Kidney (tissue), 14 donors: ENCODE measurements around the gene ZNF518A. TPM values are rescaled to one million over a fixed set of nuclear protein-coding genes. Genes with fewer than 3 reads are reported as not detected.

Experiments used
- DNase-seq, 5 donors: peaks; one replicate each; pipeline ENCODE4 v3.0.0-alpha.2; 2013 to 2020
- FAIRE-seq: peaks from 2 replicates; lab custom pipeline; 2012; peaks lifted over from hg19 to GRCh38; lab: Jason Lieb, UNC
- H3K27ac ChIP-seq, 2 donors: one replicate each; pipeline ENCODE4 v1.7.0; 2013; ENCODE audit warnings: low read depth in 2 of 2, low read length in 2 of 2, inconsistent platforms in 1 of 2
- H3K27me3 ChIP-seq: one replicate; pipeline ENCODE4 v1.7.1; 2013; ENCODE audit warnings: low read length, inconsistent platforms; ENCODE audit not compliant: control insufficient read depth, insufficient read depth
- H3K36me3 ChIP-seq, 3 donors: one replicate each; pipeline versions ENCODE4 v1.7.0 to v1.7.1; 2013; ENCODE audit warnings: low read length in 3 of 3, control low read depth in 1 of 3, inconsistent platforms in 1 of 3; ENCODE audit not compliant: insufficient read depth in 3 of 3, control insufficient read depth in 2 of 3
- H3K4me1 ChIP-seq, 3 donors: one replicate each; pipeline versions ENCODE4 v1.7.0 to v1.7.1; 2013; ENCODE audit warnings: low read length in 3 of 3, inconsistent platforms in 1 of 3, low read depth in 1 of 3; ENCODE audit not compliant: control insufficient read depth in 2 of 3, insufficient read depth in 2 of 3
- H3K4me3 ChIP-seq, 3 donors: one replicate each; pipeline versions ENCODE4 v1.7.0 to v1.8.1; 2013; ENCODE audit warnings: low read length in 3 of 3, control low read depth in 1 of 3, inconsistent platforms in 1 of 3
- H3K9ac ChIP-seq, 3 donors: one replicate each; pipeline versions ENCODE4 v1.7.0 to v1.7.1; 2013; ENCODE audit warnings: low read length in 3 of 3, control low read depth in 1 of 3, inconsistent platforms in 1 of 3
- H3K9me3 ChIP-seq, 3 donors: one replicate each; pipeline versions ENCODE4 v1.7.0 to v1.7.1; 2013; ENCODE audit warnings: low read length in 3 of 3, control low read depth in 1 of 3, inconsistent platforms in 1 of 3; ENCODE audit not compliant: control insufficient read depth in 2 of 3, insufficient read depth in 1 of 3
- CTCF ChIP-seq: IDR thresholded peaks from 3 replicates; pipeline ENCODE4 v1.5.1; 2012; ENCODE audit warnings: mild to moderate bottlenecking, moderate library complexity, borderline replicate concordance; ENCODE audit not compliant: insufficient read depth; ENCODE audit errors: extremely low read depth
- intact Hi-C: fragments of 100-400 bp; cut with DNase I; formaldehyde crosslinking; loops from one replicate; pipeline ENCODE4 v1.11.1; 2022
- polyA plus RNA-seq: library from polyadenylated mRNA; stranded (reverse); fragments of 350-450 nt; fragmentation: Illumina TruSeq; extraction: RNeasy Lipid Tissue Mini Kit (QIAGEN cat#74804); gene quantifications from one replicate; pipeline ENCODE4 v1.2.3, GENCODE V29; 2014; ENCODE audit warnings: low read depth, low replicate concordance; ENCODE audit not compliant: insufficient read depth
- total RNA-seq: library from RNA; stranded (reverse); fragmentation: NEBNext Ultra II Directional; extraction: Animal tissue kit (Norgen Biotek cat#: 25700); gene quantifications from one replicate; pipeline ENCODE4 v1.2.1, GENCODE V29; 2021
- donor health status: control.
- donor health status: control.
- donor health status: control.
- donor health status: control.
- donor health status: control.
- donor health status: DM: yes; HTN: yes; CAD: no.
- donor health status: Normal renal cell carcinoma (clear cell type).

The ZNF518A gene
- total and polyA plus RNA-seq, 2 donors from 2014 or later = 4.8 to 29.4 TPM

GRCh38 chr10:96170230-96170629, 40.1 kb downstream of the ZNF518A start:
- H3K27ac ChIP-seq = no peak overlapping the region
- H3K36me3 ChIP-seq = no peaks in the 10 kb centered on the region
- intact Hi-C loops = no loop called here
- H3K27me3 ChIP-seq = no peaks in the 10 kb centered on the region
- no peak for FAIRE-seq
- TF ChIP-seq CTCF = no peak
- DNase-seq = peak in 1 of 5 donors; percentile 2
- H3K9ac ChIP-seq = no peak overlapping the region
- no peak overlapping the region for H3K4me3 ChIP-seq
- H3K9me3 ChIP-seq = peaks cover 0 to 17% (median 4%) of the 10 kb centered on the region in 3 donors
- no peaks in the 10 kb centered on the region for H3K4me1 ChIP-seq

- no peak overlapping the region for H3K9ac ChIP-seq
- H3K4me3 ChIP-seq = no peak overlapping the region
- DNase-seq (no peak), FAIRE-seq (no peak)
- intact Hi-C loops = no loop called here
- H3K9me3 ChIP-seq = peaks cover 0 to 20% (median 4%) of the 10 kb centered on the region in 3 donors
- H3K27ac ChIP-seq = no peak overlapping the region
- H3K27me3 ChIP-seq = no peaks in the 10 kb centered on the region
- no peaks in the 10 kb centered on the region for H3K36me3 ChIP-seq
- no peaks in the 10 kb centered on the region for H3K4me1 ChIP-seq
- no peak for TF ChIP-seq CTCF
Measured at GRCh38 chr10:96172666-96173065, 42.6 kb downstream of the ZNF518A start.

GRCh38 chr10:96176985-96177384, 46.9 kb downstream of the ZNF518A start:
- H3K4me1 ChIP-seq = no peaks in the 10 kb centered on the region
- TF ChIP-seq CTCF = no peak
- DNase-seq (no peak), FAIRE-seq (no peak)
- H3K9me3 ChIP-seq = peaks cover 0 to 13% (median 4%) of the 10 kb centered on the region in 3 donors
- H3K9ac ChIP-seq = no peak overlapping the region
- intact Hi-C loops = no loop called here
- no peaks in the 10 kb centered on the region for H3K36me3 ChIP-seq
- H3K27me3 ChIP-seq = no peaks in the 10 kb centered on the region
- no peak overlapping the region for H3K4me3 ChIP-seq
- H3K27ac ChIP-seq = no peak overlapping the region

- no peaks in the 10 kb centered on the region for H3K9me3 ChIP-seq
- no peaks in the 10 kb centered on the region for H3K27me3 ChIP-seq
- no peaks in the 10 kb centered on the region for H3K4me1 ChIP-seq
- peaks cover 0 to 2% (median 0%) of the 10 kb centered on the region in 3 donors for H3K36me3 ChIP-seq
- H3K4me3 ChIP-seq = no peak overlapping the region
- no peak for TF ChIP-seq CTCF
- no peak overlapping the region for H3K9ac ChIP-seq
- DNase-seq = no peak
- intact Hi-C loops = no loop called here
- H3K27ac ChIP-seq = no peak overlapping the region
- no peak for FAIRE-seq
Measured at GRCh38 chr10:96188421-96188820, 58.3 kb downstream of the ZNF518A start.
